ENCODE measurements around the gene PSME1. TPM values are rescaled to one million over a fixed set of nuclear protein-coding genes. Genes with fewer than 3 reads are reported as not detected.

PSME1 gene
- total and polyA plus RNA-seq, 11 donors, result 87.3 to 331 (median 113) TPM

GRCh38 chr14:24147761-24148428 is 11.9 kb downstream of the PSME1 start:
- intact Hi-C loops (cut with DNase I), result loop anchor here in 2 of 10 donors (1.0 to 5.0 kb wide), 2 partner anchors 13 to 36 kb away; partner anchors contain the start of genes DCAF11 (in 1 of the 2), IRF9 (in 1 of the 2) and NRL (in 1 of the 2)
- TF ChIP-seq CTCF (IDR thresholded peaks at IDR 0.05) (no peak), POLR2A (IDR thresholded peaks at IDR 0.05) (no peak)
- H3K36me3 ChIP-seq, result peaks cover 0 to 66% (median 53%) of the 10 kb centered on the region in 9 donors

GRCh38 chr14:24149302-24149969 is 13.4 kb downstream of the PSME1 start:
- Histone ChIP-seq H3K27me3 (no peaks in the 10 kb centered on the region), H3K9me3 (no peaks in the 10 kb centered on the region), H3K4me3 (no peak overlapping the region), H3K4me1 (peaks cover 6 to 35% (median 22%) of the 10 kb centered on the region in 12 donors), H3K36me3 (peaks cover 0 to 65% (median 56%) of the 10 kb centered on the region in 9 donors), H3K27ac (no peak overlapping the region)
- TF ChIP-seq CTCF (IDR thresholded peaks at IDR 0.05), result no peak
- TF ChIP-seq POLR2A (IDR thresholded peaks at IDR 0.05), result no peak
- ATAC-seq (no peak), DNase-seq (no peak)
- intact Hi-C loops (cut with DNase I), result loop anchor here in 1 of 10 donors (5.0 kb wide), 1 partner anchor 37 kb away; the partner anchor contains the start of genes DCAF11 and NRL
- 90 to 95% (median 94%) methylated on average over 3 of the region's 3 CpGs for WGBS, 4 donors

More at GRCh38 chr14:24147761-24148428, 11.9 kb downstream of the PSME1 start:
- WGBS, 4 donors, result 5 to 11% (median 6%) methylated on average over 19 to 29 of the region's 29 CpGs
- DNase-seq, result no peak
- H3K4me3 ChIP-seq, result peak overlapping the region; percentile 57 to 94 (median 84)
- peak overlapping the region; percentile 39 to 97 (median 94) for H3K27ac ChIP-seq
- no peaks in the 10 kb centered on the region for H3K27me3 ChIP-seq
- H3K4me1 ChIP-seq, result peaks cover 6 to 45% (median 22%) of the 10 kb centered on the region in 12 donors
- peak in 1 of 4 donors; percentile 0 for ATAC-seq
- no peaks in the 10 kb centered on the region for H3K9me3 ChIP-seq

- intact Hi-C loops (cut with DNase I), result loop anchor here in 1 of 10 donors (10.0 kb wide), 1 partner anchor 85 kb away; no protein-coding TSS in a partner anchor
- DNase-seq (peak in 1 of 5 donors; percentile 47), ATAC-seq (no peak)
- TF ChIP-seq POLR2A (IDR thresholded peaks at IDR 0.05) (no peak), CTCF (IDR thresholded peaks at IDR 0.05) (no peak)
- 86 to 94% (median 90%) methylated on average over 9 of the region's 9 CpGs for WGBS, 4 donors
- H3K27ac ChIP-seq, result no peak overlapping the region
- H3K4me1 ChIP-seq, result peaks cover 6 to 31% (median 22%) of the 10 kb centered on the region in 12 donors
- H3K36me3 ChIP-seq, result peaks cover 0 to 67% (median 62%) of the 10 kb centered on the region in 9 donors
- no peaks in the 10 kb centered on the region for H3K9me3 ChIP-seq
- no peaks in the 10 kb centered on the region for H3K27me3 ChIP-seq
- H3K4me3 ChIP-seq, result no peak overlapping the region
Observed at GRCh38 chr14:24150061-24150460, 14.1 kb downstream of the PSME1 start.

GRCh38 chr14:24150567-24150966 is 14.6 kb downstream of the PSME1 start:
- no peak overlapping the region for H3K4me3 ChIP-seq
- no peaks in the 10 kb centered on the region for H3K9me3 ChIP-seq
- intact Hi-C loops (cut with DNase I), result loop anchor here in 1 of 10 donors (10.0 kb wide), 1 partner anchor 86 kb away; no protein-coding TSS in a partner anchor
- H3K27me3 ChIP-seq, result no peaks in the 10 kb centered on the region
- DNase-seq (peak in 1 of 5 donors; percentile 46), ATAC-seq (no peak)
- TF ChIP-seq CTCF (IDR thresholded peaks at IDR 0.05) (no peak), POLR2A (IDR thresholded peaks at IDR 0.05) (no peak)
- peaks cover 6 to 26% (median 18%) of the 10 kb centered on the region in 12 donors for H3K4me1 ChIP-seq
- H3K27ac ChIP-seq, result no peak overlapping the region
- WGBS, 4 donors, result 91 to 95% (median 93%) methylated on average over 9 of the region's 9 CpGs
- peaks cover 3 to 72% (median 66%) of the 10 kb centered on the region in 9 donors for H3K36me3 ChIP-seq
